OCI-LY3 (cell line): Measurements from ENCODE around the gene ZIC5.

Source experiments
- EZH2phosphoT487 ChIP-seq: fragments of 200-600 bp; shearing (Covaris generic); IDR thresholded peaks from 2 replicates; pipeline ENCODE4 v1.6.1; 2018; ENCODE audit warnings: antibody characterized with exemption, mixed run types, low read depth
- TF ChIP-seq, protein P1 (sequence below): fragments of 200-600, 300-600 bp; sonication (generic); IDR thresholded peaks from 2 replicates; pipeline ENCODE4 v1.5.1; 2014; ENCODE audit warnings: antibody characterized with exemption, low read length, low read depth

DNA sequence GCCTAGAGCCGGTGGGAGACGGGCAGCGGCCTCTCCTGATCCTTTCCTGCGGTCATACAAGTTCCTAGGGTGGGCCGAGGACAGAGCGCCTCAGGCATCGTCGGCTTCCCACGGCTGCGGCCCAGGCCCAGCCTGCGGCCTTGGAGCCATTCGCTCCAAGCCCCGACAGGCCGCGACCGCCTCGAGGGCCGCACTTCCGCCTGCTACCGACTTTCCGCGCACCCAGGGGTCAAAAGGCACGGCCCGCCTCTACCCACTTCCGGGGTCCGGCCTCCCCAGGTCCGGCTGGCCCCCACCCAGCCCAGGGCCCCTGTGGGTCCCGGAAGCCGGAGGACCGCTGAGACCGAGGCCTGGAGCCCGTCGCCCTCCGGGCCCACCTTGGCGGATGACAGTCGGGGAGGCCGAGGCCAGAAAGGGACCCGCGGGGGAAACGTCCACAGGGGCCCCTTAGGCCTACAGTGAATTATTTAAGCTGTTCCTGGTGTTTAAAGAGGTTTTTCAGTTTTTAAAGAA, 26.2 kb upstream of the ZIC5 start:
- TF ChIP-seq, protein P1, sequence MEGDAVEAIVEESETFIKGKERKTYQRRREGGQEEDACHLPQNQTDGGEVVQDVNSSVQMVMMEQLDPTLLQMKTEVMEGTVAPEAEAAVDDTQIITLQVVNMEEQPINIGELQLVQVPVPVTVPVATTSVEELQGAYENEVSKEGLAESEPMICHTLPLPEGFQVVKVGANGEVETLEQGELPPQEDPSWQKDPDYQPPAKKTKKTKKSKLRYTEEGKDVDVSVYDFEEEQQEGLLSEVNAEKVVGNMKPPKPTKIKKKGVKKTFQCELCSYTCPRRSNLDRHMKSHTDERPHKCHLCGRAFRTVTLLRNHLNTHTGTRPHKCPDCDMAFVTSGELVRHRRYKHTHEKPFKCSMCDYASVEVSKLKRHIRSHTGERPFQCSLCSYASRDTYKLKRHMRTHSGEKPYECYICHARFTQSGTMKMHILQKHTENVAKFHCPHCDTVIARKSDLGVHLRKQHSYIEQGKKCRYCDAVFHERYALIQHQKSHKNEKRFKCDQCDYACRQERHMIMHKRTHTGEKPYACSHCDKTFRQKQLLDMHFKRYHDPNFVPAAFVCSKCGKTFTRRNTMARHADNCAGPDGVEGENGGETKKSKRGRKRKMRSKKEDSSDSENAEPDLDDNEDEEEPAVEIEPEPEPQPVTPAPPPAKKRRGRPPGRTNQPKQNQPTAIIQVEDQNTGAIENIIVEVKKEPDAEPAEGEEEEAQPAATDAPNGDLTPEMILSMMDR, result no peak
- no peak for TF ChIP-seq EZH2phosphoT487
